CD14-positive monocyte (primary cell): ENCODE results near the gene BEST2. TPM values are rescaled to one million over a fixed set of nuclear protein-coding genes. Genes with fewer than 3 reads are reported as not detected.
"Not testable (repeated sequence)": the region's sequence is repeated elsewhere in the genome, so short reads cannot be mapped to it uniquely, and the experiment has no call there.

Experiments used
- DNase-seq, 3 donors: peaks; one replicate each; pipeline ENCODE4 v3.0.0-alpha.2; 2011 to 2022
- H2AFZ ChIP-seq: 2 replicates; pipeline ENCODE4 v1.6.0; 2012; ENCODE audit warnings: mild to moderate bottlenecking, low read depth, low read length, inconsistent platforms; ENCODE audit not compliant: insufficient read depth, poor library complexity, severe bottlenecking
- H3K27ac ChIP-seq, 2 donors: 1 replicate in 1 of 2; 2 replicates in 1 of 2; pipeline ENCODE4 v1.5.1; 2012 to 2013; ENCODE audit warnings: low read length in 2 of 2, control low read depth in 1 of 2, inconsistent platforms in 1 of 2, low read depth in 1 of 2, mild to moderate bottlenecking in 1 of 2
- H3K27me3 ChIP-seq, 2 donors: one replicate each; pipeline versions ENCODE4 v1.6.0 to v1.6.1; 2011 to 2013; ENCODE audit warnings: low read length in 2 of 2; ENCODE audit not compliant: control insufficient read depth in 2 of 2, insufficient read depth in 2 of 2
- H3K36me3 ChIP-seq, 2 donors: replicated peaks in 1 of 2; 1 replicate in 1 of 2; 2 replicates in 1 of 2; pipeline versions ENCODE4 v1.5.1 to v1.6.1; 2012 to 2013; ENCODE audit warnings: low read length in 2 of 2, control low read depth in 1 of 2, inconsistent platforms in 1 of 2, mild to moderate bottlenecking in 1 of 2; ENCODE audit not compliant: insufficient read depth in 2 of 2, control insufficient read depth in 1 of 2
- H3K4me1 ChIP-seq, 2 donors: 1 replicate in 1 of 2; 2 replicates in 1 of 2; pipeline versions ENCODE4 v1.5.1 to v1.6.1; 2012 to 2013; ENCODE audit warnings: low read length in 2 of 2, control low read depth in 1 of 2, inconsistent platforms in 1 of 2, mild to moderate bottlenecking in 1 of 2, moderate library complexity in 1 of 2; ENCODE audit not compliant: insufficient read depth in 2 of 2, control insufficient read depth in 1 of 2
- H3K4me2 ChIP-seq: replicated peaks from 2 replicates; pipeline ENCODE3; 2012; ENCODE audit warnings: low read length, moderate library complexity, mild to moderate bottlenecking; ENCODE audit not compliant: poor library complexity, severe bottlenecking; ENCODE audit errors: extremely low read depth
- H3K4me3 ChIP-seq, 3 experiments: fragments of 200-600 bp in 1 of 3; sonication (generic) in 1 of 3; replicated peaks in 1 of 3; 1 replicate in 2 of 3; 2 replicates in 1 of 3; pipeline ENCODE4 v1.5.1; 2011 to 2013; ENCODE audit warnings: low read length in 3 of 3, mild to moderate bottlenecking in 3 of 3, control low read depth in 2 of 3, low read depth in 2 of 3, inconsistent platforms in 1 of 3, moderate library complexity in 1 of 3
- H3K79me2 ChIP-seq: 2 replicates; pipeline ENCODE4 v1.6.0; 2012; ENCODE audit warnings: mild to moderate bottlenecking, control low read depth, inconsistent platforms, low read length, moderate library complexity; ENCODE audit not compliant: insufficient read depth
- H3K9ac ChIP-seq: 2 replicates; pipeline ENCODE4 v1.6.0; 2017; ENCODE audit warnings: low read length, mild to moderate bottlenecking; ENCODE audit not compliant: insufficient read depth, poor library complexity, severe bottlenecking
- H3K9me3 ChIP-seq, 2 donors: replicated peaks in 1 of 2; 1 replicate in 1 of 2; 2 replicates in 1 of 2; pipeline versions ENCODE4 v1.5.1 to v1.6.1; 2012 to 2013; ENCODE audit warnings: low read length in 2 of 2, control low read depth in 1 of 2; ENCODE audit not compliant: control insufficient read depth in 1 of 2, insufficient read depth in 1 of 2
- H4K20me1 ChIP-seq: 2 replicates; pipeline ENCODE4 v1.6.0; 2012; ENCODE audit warnings: mild to moderate bottlenecking, low read length, control low read depth, moderate library complexity; ENCODE audit not compliant: insufficient read depth
- H3K27ac Mint-ChIP-seq, 7 donors: one replicate each; pipeline ENCODE4 v1.8.0; 2020; ENCODE audit warnings: mild to moderate bottlenecking in 7 of 7, mixed read lengths in 7 of 7, moderate library complexity in 6 of 7, inconsistent platforms in 2 of 7
- H3K27me3 Mint-ChIP-seq, 3 donors: one replicate each; pipeline ENCODE4 v1.8.0; 2021 to 2022; ENCODE audit warnings: low read depth in 3 of 3, mild to moderate bottlenecking in 3 of 3, mixed read lengths in 3 of 3, moderate library complexity in 3 of 3, inconsistent platforms in 1 of 3
- H3K36me3 Mint-ChIP-seq, 2 donors: one replicate each; pipeline ENCODE4 v1.8.0; 2020; ENCODE audit warnings: mixed read lengths in 2 of 2, inconsistent platforms in 1 of 2, mild to moderate bottlenecking in 1 of 2
- H3K4me1 Mint-ChIP-seq: one replicate; pipeline ENCODE4 v1.8.0; 2020; ENCODE audit warnings: mild to moderate bottlenecking, mixed read lengths
- H3K4me3 Mint-ChIP-seq, 2 donors: one replicate each; pipeline ENCODE4 v1.8.0; 2020; ENCODE audit warnings: mild to moderate bottlenecking in 2 of 2, mixed read lengths in 2 of 2, moderate library complexity in 1 of 2
- H3K9me3 Mint-ChIP-seq, 7 donors: one replicate each; pipeline ENCODE4 v1.8.0; 2020 to 2022; ENCODE audit warnings: mixed read lengths in 7 of 7, mild to moderate bottlenecking in 6 of 7, moderate library complexity in 6 of 7, inconsistent platforms in 2 of 7
- WGBS: methylation state at CpG from one replicate; pipeline ENCODE4 v1.1.5; 2013; ENCODE audit warnings: missing lambda C conversion rate; ENCODE audit not compliant: insufficient coverage; 5-methylcytosine and 5-hydroxymethylcytosine counted together
- intact Hi-C, 2 donors: fragments of 100-400 bp; cut with micrococcal nuclease; formaldehyde crosslinking; loops; one replicate each; pipeline versions ENCODE4 v1.15.0 to v1.15.1; 2023
- polyA plus RNA-seq, 3 donors: library from polyadenylated mRNA; depleted of rRNA in 1 of 3; unstranded in 2 of 3; stranded (reverse) in 1 of 3; fragments of 300-500 nt in 2 of 3; fragments of >200 nt in 1 of 3; fragmentation: Illumina TruSeq in 2 of 3; gene quantifications; 1 replicate in 2 of 3; 2 replicates in 1 of 3; pipeline ENCODE4 v1.2.3, GENCODE V29; 2012 to 2021
- TF ChIP-seq, protein P1 (sequence below): fragments of 200-600 bp; IDR thresholded peaks from one replicate; pipeline ENCODE4 v1.8.0; 2022; ENCODE audit warnings: antibody characterized with exemption, mild to moderate bottlenecking

The BEST2 gene
- polyA plus RNA-seq, 3 donors = not detected

DNA sequence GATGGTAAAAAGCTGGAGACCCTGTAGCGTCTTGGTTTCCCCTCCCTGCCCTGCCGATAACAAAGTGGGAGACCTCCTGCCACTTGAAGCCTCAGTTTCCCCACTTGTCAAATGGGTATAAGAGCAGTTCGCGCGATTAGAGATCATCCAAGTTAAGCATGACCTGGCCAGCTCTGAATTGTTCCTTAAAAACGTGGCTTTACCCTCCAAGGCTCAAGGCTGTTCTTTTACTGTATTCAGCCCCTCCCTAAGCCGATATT is 28.3 kb upstream of the BEST2 start:
- intact Hi-C loops = loop anchor here in 1 of 2 donors (2.0 kb wide), 1 partner anchor 13 kb away; the partner anchor contains the start of gene GET3
- H3K36me3 Mint-ChIP-seq = peaks cover 14 to 25% of the 10 kb centered on the region in 2 donors
- 2% methylated on average over 6 of the region's 7 CpGs for WGBS
- TF ChIP-seq, protein P1, sequence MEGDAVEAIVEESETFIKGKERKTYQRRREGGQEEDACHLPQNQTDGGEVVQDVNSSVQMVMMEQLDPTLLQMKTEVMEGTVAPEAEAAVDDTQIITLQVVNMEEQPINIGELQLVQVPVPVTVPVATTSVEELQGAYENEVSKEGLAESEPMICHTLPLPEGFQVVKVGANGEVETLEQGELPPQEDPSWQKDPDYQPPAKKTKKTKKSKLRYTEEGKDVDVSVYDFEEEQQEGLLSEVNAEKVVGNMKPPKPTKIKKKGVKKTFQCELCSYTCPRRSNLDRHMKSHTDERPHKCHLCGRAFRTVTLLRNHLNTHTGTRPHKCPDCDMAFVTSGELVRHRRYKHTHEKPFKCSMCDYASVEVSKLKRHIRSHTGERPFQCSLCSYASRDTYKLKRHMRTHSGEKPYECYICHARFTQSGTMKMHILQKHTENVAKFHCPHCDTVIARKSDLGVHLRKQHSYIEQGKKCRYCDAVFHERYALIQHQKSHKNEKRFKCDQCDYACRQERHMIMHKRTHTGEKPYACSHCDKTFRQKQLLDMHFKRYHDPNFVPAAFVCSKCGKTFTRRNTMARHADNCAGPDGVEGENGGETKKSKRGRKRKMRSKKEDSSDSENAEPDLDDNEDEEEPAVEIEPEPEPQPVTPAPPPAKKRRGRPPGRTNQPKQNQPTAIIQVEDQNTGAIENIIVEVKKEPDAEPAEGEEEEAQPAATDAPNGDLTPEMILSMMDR = no peak
- no peaks in the 10 kb centered on the region for H3K9me3 ChIP-seq
- DNase-seq = no peak
- peaks cover 0 to 2% (median 0%) of the 10 kb centered on the region in 7 donors for H3K9me3 Mint-ChIP-seq
- peak overlapping the region; percentile 49 to 79 (median 62) for H3K4me3 ChIP-seq
- peak overlapping the region; percentile 53 for H3K9ac ChIP-seq
- peaks cover 0 to 3% (median 0%) of the 10 kb centered on the region in 3 donors for H3K27me3 Mint-ChIP-seq
- peak overlapping the region; percentile 85 to 95 for H3K4me3 Mint-ChIP-seq
- peak overlapping the region; percentile 95 for H2AFZ ChIP-seq
- peaks cover 14 to 18% of the 10 kb centered on the region in 2 donors for H3K36me3 ChIP-seq
- no peaks in the 10 kb centered on the region for H4K20me1 ChIP-seq
- peak overlapping the region; percentile 40 to 92 (median 81) for H3K27ac Mint-ChIP-seq
- H3K4me1 ChIP-seq = peaks cover 34 to 39% of the 10 kb centered on the region in 2 donors
- H3K27ac ChIP-seq = peak overlapping the region; percentile 19 to 51
- peak overlapping the region; percentile 87 for H3K4me2 ChIP-seq
- no peaks in the 10 kb centered on the region for H3K27me3 ChIP-seq
- H3K79me2 ChIP-seq = peaks cover 43% of the 10 kb centered on the region
- peaks cover 38% of the 10 kb centered on the region for H3K4me1 Mint-ChIP-seq

DNA sequence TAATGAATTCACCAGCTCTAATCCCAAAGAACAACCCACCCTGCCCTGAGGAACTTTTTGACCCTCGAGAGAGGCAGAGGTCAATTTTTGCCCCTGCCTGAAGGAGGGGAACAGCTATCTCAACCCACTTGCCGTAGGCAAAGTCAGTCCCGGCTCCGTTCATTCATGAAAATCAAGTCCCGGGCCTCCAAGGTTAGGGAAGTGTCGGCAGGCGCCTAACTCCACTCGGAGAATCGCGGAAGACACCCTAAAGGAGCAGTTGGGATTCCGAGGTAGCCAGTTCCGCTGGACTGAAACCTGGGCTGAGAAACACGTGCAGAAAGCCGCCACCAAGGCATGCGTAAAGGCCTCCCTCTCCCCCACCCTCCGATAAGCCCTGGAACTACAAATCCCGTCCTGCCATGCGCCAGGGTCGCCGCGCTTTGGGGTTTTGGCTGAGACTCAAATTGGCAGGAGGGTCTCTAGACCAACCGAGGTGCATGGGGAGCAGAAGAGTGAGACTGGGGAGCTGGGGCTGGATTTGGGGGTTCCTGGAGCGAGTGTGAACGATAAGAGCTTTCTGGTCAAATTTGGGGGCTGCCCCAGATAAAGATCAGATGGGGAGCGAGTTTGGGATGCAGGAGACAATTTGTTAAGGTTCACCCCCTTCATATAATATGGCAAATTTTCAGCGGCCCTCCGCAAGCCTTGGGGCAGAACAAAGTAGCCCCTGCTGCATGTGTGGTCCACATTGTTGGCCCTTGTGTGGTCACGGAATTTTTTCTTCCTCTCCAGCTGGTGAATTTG is 27.8 kb upstream of the BEST2 start, which contains the start of gene TNPO2:
TSS of gene TNPO2 (minus strand) at position 292 of the 786 bp plus-strand sequence. CDS start 2,955 bp downstream, outside the sequence.
- peaks cover 37% of the 10 kb centered on the region for H3K4me1 Mint-ChIP-seq
- no peaks in the 10 kb centered on the region for H3K27me3 ChIP-seq
- intact Hi-C loops = loop anchor here in 1 of 2 donors (2.0 kb wide), 1 partner anchor 13 kb away; the partner anchor contains the start of gene GET3

DNA sequence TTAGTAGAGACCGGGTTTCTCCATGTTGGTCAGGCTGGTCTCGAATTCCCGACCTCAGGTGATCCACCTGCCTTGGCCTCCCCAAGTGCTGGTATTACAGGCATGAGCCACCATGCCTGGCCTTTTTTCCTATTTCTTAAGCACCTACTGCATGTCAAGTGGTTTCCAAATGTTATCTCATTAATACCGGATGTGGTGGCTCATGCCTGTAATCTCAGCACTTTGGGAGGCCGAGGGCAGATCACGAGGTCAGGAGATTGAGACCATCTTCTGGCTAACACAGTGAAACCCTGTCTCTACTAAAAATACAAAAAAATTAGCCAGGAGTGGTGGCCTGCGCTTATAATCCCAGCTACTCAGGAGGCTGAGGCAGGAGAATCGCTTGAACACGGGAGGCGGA is 26.0 kb upstream of the BEST2 start:
- H3K79me2 ChIP-seq = peaks cover 31% of the 10 kb centered on the region
- H3K36me3 ChIP-seq = peaks cover 23 to 31% of the 10 kb centered on the region in 2 donors
- H3K4me3 ChIP-seq, H3K27ac ChIP-seq, intact Hi-C loops, H3K9ac ChIP-seq, H3K9me3 ChIP-seq, H3K9me3 Mint-ChIP-seq, DNase-seq, H3K4me3 Mint-ChIP-seq, H3K27me3 Mint-ChIP-seq, H3K27me3 ChIP-seq, H3K4me2 ChIP-seq, H2AFZ ChIP-seq: not testable (repeated sequence)
- peaks cover 23 to 33% of the 10 kb centered on the region in 2 donors for H3K36me3 Mint-ChIP-seq
- H3K27ac Mint-ChIP-seq = peak overlapping the region in 1 of 7 donors; percentile 8
- peaks cover 20% of the 10 kb centered on the region for H4K20me1 ChIP-seq
- H3K4me1 Mint-ChIP-seq = peaks cover 40% of the 10 kb centered on the region
- WGBS = 95% methylated on average over 8 of the region's 10 CpGs
- H3K4me1 ChIP-seq = peaks cover 38 to 44% of the 10 kb centered on the region in 2 donors

More for the DNA sequence above, 27.8 kb upstream of the BEST2 start, which contains the start of gene TNPO2:
- Histone ChIP-seq H3K4me1 (peaks cover 34 to 39% of the 10 kb centered on the region in 2 donors), H3K79me2 (peaks cover 38% of the 10 kb centered on the region), H3K27ac (peak within 1 kb of the TSS; percentile 19 to 51), H3K9ac (peak within 1 kb of the TSS; percentile 89), H3K36me3 (peaks cover 14 to 18% of the 10 kb centered on the region in 2 donors), H3K4me2 (peak within 1 kb of the TSS; percentile 87), H2AFZ (peak within 1 kb of the TSS; percentile 95), H4K20me1 (peaks cover 2% of the 10 kb centered on the region), H3K4me3 (peak within 1 kb of the TSS; percentile 49 to 79 (median 62)), H3K9me3 (no peaks in the 10 kb centered on the region)
- TF ChIP-seq, protein P1 = no peak
- H3K27me3 Mint-ChIP-seq = peaks cover 0 to 3% (median 0%) of the 10 kb centered on the region in 3 donors
- DNase-seq = peak in 2 of 3 donors; percentile 35 to 56
- peak within 1 kb of the TSS; percentile 85 to 95 for H3K4me3 Mint-ChIP-seq
- WGBS = 2% methylated on average over 21 of the region's 28 CpGs
- peaks cover 12 to 25% of the 10 kb centered on the region in 2 donors for H3K36me3 Mint-ChIP-seq
- peak within 1 kb of the TSS; percentile 80 to 92 (median 86) for H3K27ac Mint-ChIP-seq
- peaks cover 0 to 2% (median 0%) of the 10 kb centered on the region in 7 donors for H3K9me3 Mint-ChIP-seq
